RWPE1 (cell line): ENCODE data around the gene ARSK.
A peak's percentile ranks its signal among the peaks of the same experiment; 100 is the strongest.

Experiments used
- CTCF ChIA-PET: fragments of 350-600 bp; sonication (Branson Sonifier 250); formaldehyde crosslinking; extraction: SDS; loops from one replicate; lab custom pipeline; 2021; lab: Yijun Ruan, JAX
- POLR2A ChIA-PET: fragments of 400-600 bp; formaldehyde crosslinking; extraction: SDS; loops from one replicate; lab custom pipeline; 2020; ENCODE audit warnings: antibody characterized with exemption; ENCODE audit not compliant: low non-redundant PET; lab: Yijun Ruan, JAX
- DNase-seq: peaks from one replicate; pipeline ENCODE4 v3.0.0; 2012; ENCODE audit warnings: low spot score
- H3K27ac ChIP-seq: fragments of 450-650 bp; 2 replicates; pipeline ENCODE4 v1.5.1; 2017
- CTCF ChIP-seq: fragments of 450-650 bp; conservative IDR thresholded peaks from 2 replicates; pipeline ENCODE4 v1.5.1; 2017; ENCODE audit warnings: low read depth, mild to moderate bottlenecking

ARSK gene

DNA sequence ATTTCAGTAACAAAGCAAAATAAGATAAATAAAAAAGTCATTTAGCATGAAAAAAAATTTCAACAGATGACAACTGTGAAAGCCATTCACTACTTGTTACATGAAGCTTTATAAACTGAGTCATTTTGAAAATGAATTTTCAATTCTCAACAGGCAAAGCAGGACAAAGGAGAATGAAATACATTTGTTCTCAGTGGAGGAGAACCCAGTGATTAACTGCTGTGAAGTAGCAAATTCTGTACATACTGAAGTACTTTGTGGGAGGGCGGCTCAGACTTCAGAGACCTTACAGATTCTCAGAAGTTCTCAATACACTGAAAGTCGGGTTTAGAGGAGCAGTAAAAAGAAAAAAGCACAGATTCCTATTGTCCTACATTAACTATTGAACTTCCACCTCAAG lies 21.8 kb upstream of the ARSK start:
- DNase-seq, result no peak
- ChIA-PET POLR2A (no interaction called here), CTCF (no interaction called here)
- H3K27ac ChIP-seq, result no peak overlapping the region
- TF ChIP-seq CTCF, result no peak

- TF ChIP-seq CTCF, result no peak
- POLR2A ChIA-PET, result no interaction called here
- DNase-seq, result no peak
- H3K27ac ChIP-seq, result no peak overlapping the region
- CTCF ChIA-PET, result no interaction called here
These were observed 21.1 kb upstream of the ARSK start for GRCh38 chr5:95533761-95534160.

DNA sequence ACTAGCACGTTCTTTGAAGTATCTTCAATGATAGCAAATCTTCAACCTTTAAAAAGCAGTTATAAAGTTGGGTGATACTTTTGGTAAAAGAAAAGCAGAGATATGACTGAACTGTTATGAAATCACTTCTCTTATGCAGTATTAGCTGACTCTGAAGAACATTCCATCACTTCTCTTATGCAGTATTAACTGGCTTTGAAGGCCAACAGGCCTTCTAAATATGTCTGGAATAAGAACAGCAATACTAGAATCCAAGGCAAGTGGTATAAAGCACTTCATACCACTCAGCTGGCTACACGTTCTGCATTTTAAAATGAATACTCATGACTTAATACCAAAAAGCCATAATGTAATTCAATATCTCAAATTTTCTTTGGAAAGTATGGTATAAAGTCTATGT lies 17.4 kb upstream of the ARSK start:
- CTCF ChIA-PET, result interaction anchor here (0.6 to 0.9 kb wide), 2 partner anchors 11 to 40 kb away, joined by 5 to 6 read pairs; no protein-coding TSS in a partner anchor
- H3K27ac ChIP-seq, result no peak overlapping the region
- TF ChIP-seq CTCF, result no peak
- POLR2A ChIA-PET, result no interaction called here
- DNase-seq, result no peak

GRCh38 chr5:95543017-95543705 lies 11.7 kb upstream of the ARSK start:
- TF ChIP-seq CTCF, result no peak
- ChIA-PET CTCF (interaction anchor here (0.6 to 0.7 kb wide), 2 partner anchors 9 to 1804 kb away, joined by 3 read pairs; no protein-coding TSS in a partner anchor), POLR2A (no interaction called here)
- no peak for DNase-seq
- H3K27ac ChIP-seq, result no peak overlapping the region

GRCh38 chr5:95549030-95549429 lies 5.9 kb upstream of the ARSK start:
- TF ChIP-seq CTCF, result no peak
- no peak overlapping the region for H3K27ac ChIP-seq
- DNase-seq, result no peak
- POLR2A ChIA-PET, result no interaction called here
- CTCF ChIA-PET, result interaction anchor here (0.6 to 0.9 kb wide), 2 partner anchors 11 to 321 kb away, joined by 3 to 6 read pairs; no protein-coding TSS in a partner anchor

GRCh38 chr5:95554331-95554646 lies 612 bp upstream of the ARSK start:
- ChIA-PET CTCF (interaction anchor here (0.6 to 1.6 kb wide), 3 partner anchors 57 to 293 kb away, joined by 3 to 5 read pairs (median 4); no protein-coding TSS in a partner anchor), POLR2A (no interaction called here)
- no peak for TF ChIP-seq CTCF
- no peak for DNase-seq
- H3K27ac ChIP-seq, result peak overlapping the region; percentile 94
